ENCODE data around the gene MCF2L. TPM values are rescaled to one million over a fixed set of nuclear protein-coding genes. Genes with fewer than 3 reads are reported as not detected.

MCF2L gene
- total RNA-seq, 2 experiments from 2014 or later, result 1.6 to 2.8 TPM

- CTCF ChIA-PET, result no interaction called here
- no peak overlapping the region for H3K27ac Mint-ChIP-seq
- H3K4me3 Mint-ChIP-seq, result no peak overlapping the region
- no peak for ATAC-seq
- peaks cover 2% of the 10 kb centered on the region for H3K36me3 Mint-ChIP-seq
- H3K27me3 Mint-ChIP-seq, result peaks cover 22% of the 10 kb centered on the region
- DNase-seq, result no peak
- H3K9me3 Mint-ChIP-seq (ENCODE audit: low read depth), result no peaks in the 10 kb centered on the region
- peaks cover 11% of the 10 kb centered on the region for H3K4me1 Mint-ChIP-seq
Observed at GRCh38 chr13:112973577-112973951, 4.5 kb downstream of the MCF2L start.

DNA sequence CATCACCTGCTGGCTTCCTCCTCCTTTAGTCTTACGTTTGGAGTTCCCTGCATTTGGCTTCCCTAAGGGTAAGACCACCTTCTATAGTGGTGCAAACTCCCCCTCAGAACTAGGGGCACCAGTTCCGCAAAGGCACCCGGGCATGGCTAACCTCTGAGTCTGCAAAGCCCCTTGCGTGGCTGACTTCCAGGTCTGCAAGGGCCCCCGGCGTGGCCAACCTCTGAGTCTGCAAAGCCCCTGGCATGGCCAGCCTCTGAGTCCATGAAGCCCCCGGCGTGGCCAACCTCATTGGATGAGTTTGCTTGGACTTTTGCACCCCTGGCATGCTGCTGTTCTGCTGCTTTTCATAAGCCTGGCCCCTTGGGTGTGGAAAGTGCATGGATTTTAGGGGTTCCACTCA is 5.1 kb downstream of the MCF2L start:
- peaks cover 22% of the 10 kb centered on the region for H3K27me3 Mint-ChIP-seq
- H3K4me3 Mint-ChIP-seq, result no peak overlapping the region
- no peaks in the 10 kb centered on the region for H3K9me3 Mint-ChIP-seq (ENCODE audit: low read depth)
- no peak for ATAC-seq
- H3K4me1 Mint-ChIP-seq, result peaks cover 11% of the 10 kb centered on the region
- H3K36me3 Mint-ChIP-seq, result peaks cover 2% of the 10 kb centered on the region
- DNase-seq, result no peak
- CTCF ChIA-PET, result no interaction called here
- H3K27ac Mint-ChIP-seq, result no peak overlapping the region

DNA sequence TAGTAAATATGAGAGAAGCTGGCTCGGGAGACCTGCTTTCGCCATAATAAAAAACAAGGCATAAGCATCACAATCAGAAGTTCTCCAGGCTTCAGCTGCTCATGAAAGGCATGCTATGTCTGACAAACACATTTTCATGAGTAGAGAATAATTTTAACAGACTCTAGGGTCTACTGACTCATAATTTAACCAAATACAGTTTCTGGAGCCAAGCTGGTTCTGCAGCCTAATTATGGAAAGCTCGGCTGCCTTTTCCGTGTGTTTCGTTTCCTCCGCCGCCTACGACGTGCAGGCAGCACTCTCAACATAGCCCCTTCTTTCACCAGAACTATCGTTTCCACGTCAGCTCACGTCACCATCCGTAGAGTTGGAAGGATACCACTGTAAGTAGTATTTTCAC is 5.7 kb downstream of the MCF2L start:
- Mint-ChIP-seq H3K4me3 (no peak overlapping the region), H3K36me3 (no peaks in the 10 kb centered on the region), H3K9me3 (ENCODE audit: low read depth) (no peaks in the 10 kb centered on the region), H3K27me3 (peaks cover 16% of the 10 kb centered on the region), H3K27ac (no peak overlapping the region), H3K4me1 (peaks cover 6% of the 10 kb centered on the region)
- CTCF ChIA-PET, result no interaction called here
- DNase-seq, result no peak
- ATAC-seq, result no peak

- no peak overlapping the region for H3K27ac Mint-ChIP-seq
- DNase-seq (no peak), ATAC-seq (no peak)
- H3K9me3 Mint-ChIP-seq (ENCODE audit: low read depth), result no peaks in the 10 kb centered on the region
- CTCF ChIA-PET, result no interaction called here
- H3K4me1 Mint-ChIP-seq, result no peaks in the 10 kb centered on the region
- H3K27me3 Mint-ChIP-seq, result peaks cover 10% of the 10 kb centered on the region
- no peaks in the 10 kb centered on the region for H3K36me3 Mint-ChIP-seq
- H3K4me3 Mint-ChIP-seq, result no peak overlapping the region
Observed at GRCh38 chr13:112975401-112975939, 6.5 kb downstream of the MCF2L start.

GRCh38 chr13:112976526-112976925 is 7.5 kb downstream of the MCF2L start:
- DNase-seq, result no peak
- no peaks in the 10 kb centered on the region for H3K9me3 Mint-ChIP-seq (ENCODE audit: low read depth)
- H3K27me3 Mint-ChIP-seq, result peaks cover 5% of the 10 kb centered on the region
- no peak overlapping the region for H3K4me3 Mint-ChIP-seq
- no peak overlapping the region for H3K27ac Mint-ChIP-seq
- CTCF ChIA-PET, result no interaction called here
- H3K4me1 Mint-ChIP-seq, result no peaks in the 10 kb centered on the region
- no peak for ATAC-seq
- H3K36me3 Mint-ChIP-seq, result no peaks in the 10 kb centered on the region

DNA sequence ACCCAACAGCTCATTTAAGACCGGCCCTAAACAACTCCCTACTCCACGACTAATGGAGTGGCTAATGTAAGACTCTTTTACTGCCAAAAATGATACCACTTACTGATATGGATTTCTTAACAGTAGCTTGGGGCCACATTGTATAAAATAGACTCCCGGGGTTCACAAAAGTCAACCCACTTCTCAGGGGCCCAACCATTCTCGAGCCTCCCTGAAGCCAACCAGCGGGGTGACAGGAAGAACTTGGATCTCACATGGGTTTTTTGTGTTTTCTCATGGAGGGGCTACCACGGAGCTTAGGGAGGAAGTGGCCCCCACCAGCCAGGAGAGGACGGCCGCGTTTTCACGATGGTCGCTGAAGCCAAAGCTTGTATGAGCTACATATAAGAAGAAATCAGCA is 8.1 kb downstream of the MCF2L start:
- CTCF ChIA-PET, result no interaction called here
- ATAC-seq, result no peak
- Mint-ChIP-seq H3K36me3 (no peaks in the 10 kb centered on the region), H3K9me3 (ENCODE audit: low read depth) (no peaks in the 10 kb centered on the region), H3K4me1 (no peaks in the 10 kb centered on the region), H3K4me3 (no peak overlapping the region), H3K27ac (no peak overlapping the region), H3K27me3 (peaks cover 2% of the 10 kb centered on the region)
- DNase-seq, result no peak

DNA sequence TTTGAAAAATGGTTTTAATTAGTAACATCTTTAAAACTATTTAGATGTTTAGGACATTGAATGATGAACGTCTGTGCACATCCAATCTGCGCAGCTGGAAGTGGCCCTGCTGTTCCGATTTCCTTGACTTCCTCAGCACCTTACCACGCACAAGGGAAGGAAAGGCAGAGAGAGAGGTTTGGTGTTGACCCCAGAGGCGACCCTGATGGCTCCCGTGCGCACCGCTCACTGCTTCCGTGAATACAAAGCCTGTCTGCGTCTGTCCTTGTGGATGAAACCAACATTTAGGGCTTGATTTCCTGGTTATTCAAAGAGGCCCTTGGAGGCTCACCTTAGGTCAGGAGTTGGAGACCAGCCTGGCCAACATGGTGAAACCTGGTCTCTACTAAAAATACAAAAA is 8.5 kb downstream of the MCF2L start:
- CTCF ChIA-PET, result interaction anchor here (1.0 kb wide), 1 partner anchor 35 kb away, joined by 3 read pairs; no protein-coding TSS in a partner anchor
- no peak for ATAC-seq
- H3K9me3 Mint-ChIP-seq (ENCODE audit: low read depth), result no peaks in the 10 kb centered on the region

GRCh38 chr13:112978561-112979405 is 9.8 kb downstream of the MCF2L start:
- H3K36me3 Mint-ChIP-seq, result no peaks in the 10 kb centered on the region
- DNase-seq (no peak), ATAC-seq (no peak)
- CTCF ChIA-PET, result interaction anchor here (0.6 kb wide), 1 partner anchor 28 kb away, joined by 3 read pairs; no protein-coding TSS in a partner anchor
- H3K4me3 Mint-ChIP-seq, result no peak overlapping the region
- no peaks in the 10 kb centered on the region for H3K4me1 Mint-ChIP-seq
- no peaks in the 10 kb centered on the region for H3K9me3 Mint-ChIP-seq (ENCODE audit: low read depth)
- H3K27me3 Mint-ChIP-seq, result peaks cover 2% of the 10 kb centered on the region
- no peak overlapping the region for H3K27ac Mint-ChIP-seq

More for the DNA sequence above, 8.5 kb downstream of the MCF2L start:
- Mint-ChIP-seq H3K27ac (no peak overlapping the region), H3K4me1 (no peaks in the 10 kb centered on the region), H3K27me3 (peaks cover 2% of the 10 kb centered on the region), H3K36me3 (no peaks in the 10 kb centered on the region), H3K4me3 (no peak overlapping the region)
- no peak for DNase-seq

DNA sequence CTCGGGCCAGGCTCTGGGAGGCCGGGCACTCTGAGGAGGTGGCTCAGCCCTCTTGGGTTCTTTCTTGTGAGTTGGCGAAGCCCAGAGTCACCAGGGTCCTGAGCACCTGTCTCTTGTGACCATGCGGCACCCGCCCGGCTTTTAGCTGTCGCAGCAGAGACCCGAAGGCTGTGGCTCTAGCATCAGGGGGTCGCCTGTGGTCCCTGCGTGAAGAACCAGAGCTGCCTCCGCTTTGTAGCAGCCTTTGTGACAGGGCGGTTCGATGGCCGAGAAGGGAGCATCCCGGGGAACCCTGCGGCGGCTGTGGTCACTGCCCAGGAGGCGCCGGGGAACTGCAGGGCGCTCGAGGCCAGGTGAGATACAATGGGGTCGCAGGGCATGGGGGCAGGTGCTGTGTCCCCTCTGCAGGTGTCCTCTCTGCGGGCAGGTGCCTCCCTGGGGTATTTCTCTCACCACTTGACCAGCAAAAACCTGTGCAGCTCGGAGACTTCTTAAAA is 10.4 kb downstream of the MCF2L start:
- ATAC-seq (no peak), DNase-seq (no peak)
- Mint-ChIP-seq H3K9me3 (ENCODE audit: low read depth) (no peaks in the 10 kb centered on the region), H3K27me3 (peaks cover 2% of the 10 kb centered on the region), H3K27ac (no peak overlapping the region), H3K4me3 (no peak overlapping the region), H3K36me3 (no peaks in the 10 kb centered on the region), H3K4me1 (no peaks in the 10 kb centered on the region)
- CTCF ChIA-PET, result no interaction called here

- no peak overlapping the region for H3K4me3 Mint-ChIP-seq
- DNase-seq (no peak), ATAC-seq (no peak)
- no peak overlapping the region for H3K27ac Mint-ChIP-seq
- H3K9me3 Mint-ChIP-seq (ENCODE audit: low read depth), result no peaks in the 10 kb centered on the region
- peaks cover 2% of the 10 kb centered on the region for H3K27me3 Mint-ChIP-seq
- no peaks in the 10 kb centered on the region for H3K36me3 Mint-ChIP-seq
- no peaks in the 10 kb centered on the region for H3K4me1 Mint-ChIP-seq
- CTCF ChIA-PET, result no interaction called here
Observed at GRCh38 chr13:112980434-112980833, 11.4 kb downstream of the MCF2L start.

DNA sequence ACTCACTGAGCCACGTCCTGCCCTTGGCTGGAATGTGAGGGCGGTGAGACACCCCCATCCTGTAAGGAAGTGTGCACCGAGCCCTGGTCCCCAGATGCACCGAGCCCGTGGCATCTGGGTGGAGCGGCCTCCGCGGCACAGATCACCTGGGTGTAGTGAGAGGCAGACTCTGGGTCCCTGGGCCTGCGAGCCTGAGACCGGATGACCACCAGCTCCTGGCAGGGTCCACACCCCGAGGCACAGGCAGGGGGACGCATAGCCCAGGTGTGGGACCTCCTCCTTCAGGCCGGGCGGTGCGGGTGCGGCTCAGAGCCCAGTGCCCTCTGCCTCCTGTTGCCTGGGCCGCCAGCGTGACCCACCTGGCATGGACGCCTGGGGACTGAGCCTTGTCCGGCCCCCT is 12.4 kb downstream of the MCF2L start:
- DNase-seq (no peak), ATAC-seq (no peak)
- Mint-ChIP-seq H3K27ac (no peak overlapping the region), H3K4me1 (no peaks in the 10 kb centered on the region), H3K4me3 (no peak overlapping the region), H3K36me3 (no peaks in the 10 kb centered on the region), H3K9me3 (ENCODE audit: low read depth) (no peaks in the 10 kb centered on the region), H3K27me3 (peaks cover 2% of the 10 kb centered on the region)
- CTCF ChIA-PET, result no interaction called here

DNA sequence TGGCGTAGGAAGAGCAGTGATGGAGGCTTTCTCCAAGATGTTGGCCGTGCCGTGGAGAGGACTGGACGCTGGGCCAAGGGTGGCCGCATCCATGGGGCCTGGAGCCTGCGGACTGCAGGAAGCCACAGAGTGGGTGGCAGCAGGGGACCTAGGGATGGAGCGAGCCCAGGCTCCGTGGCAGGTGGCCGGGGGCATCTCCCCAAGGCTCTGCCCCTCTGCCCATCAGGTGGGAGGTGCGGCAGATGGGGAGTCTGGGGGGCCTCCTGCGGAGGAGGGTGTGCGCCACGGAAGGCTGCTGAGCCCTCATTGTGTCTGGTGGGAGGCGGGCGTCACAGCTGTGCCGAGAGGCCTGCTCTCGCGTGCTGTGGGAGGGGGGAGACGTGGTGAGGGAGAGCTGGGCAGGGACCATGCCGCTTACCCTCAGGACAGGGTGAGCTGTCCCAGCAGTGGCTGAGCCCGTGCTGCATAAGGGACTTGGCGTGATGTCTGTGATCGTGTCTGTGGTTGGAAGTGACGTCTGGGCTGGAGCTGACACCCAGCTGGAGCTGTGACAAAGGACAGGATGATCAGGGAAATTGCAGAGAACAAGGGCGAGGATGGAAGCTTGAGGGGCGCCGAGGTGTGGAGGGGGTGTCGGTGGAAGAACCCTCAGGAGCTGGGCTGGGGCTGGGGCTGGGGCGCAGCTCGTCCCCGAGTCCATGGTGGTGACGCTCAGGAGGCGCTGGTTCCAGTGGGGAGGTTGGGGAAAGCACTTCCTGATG is 13.4 kb downstream of the MCF2L start:
- CTCF ChIA-PET, result no interaction called here
- no peak overlapping the region for H3K27ac Mint-ChIP-seq
- no peaks in the 10 kb centered on the region for H3K4me1 Mint-ChIP-seq
- no peak overlapping the region for H3K4me3 Mint-ChIP-seq
- DNase-seq (no peak), ATAC-seq (no peak)
- H3K27me3 Mint-ChIP-seq, result peaks cover 2% of the 10 kb centered on the region
- H3K36me3 Mint-ChIP-seq, result no peaks in the 10 kb centered on the region
- H3K9me3 Mint-ChIP-seq (ENCODE audit: low read depth), result no peaks in the 10 kb centered on the region

DNA sequence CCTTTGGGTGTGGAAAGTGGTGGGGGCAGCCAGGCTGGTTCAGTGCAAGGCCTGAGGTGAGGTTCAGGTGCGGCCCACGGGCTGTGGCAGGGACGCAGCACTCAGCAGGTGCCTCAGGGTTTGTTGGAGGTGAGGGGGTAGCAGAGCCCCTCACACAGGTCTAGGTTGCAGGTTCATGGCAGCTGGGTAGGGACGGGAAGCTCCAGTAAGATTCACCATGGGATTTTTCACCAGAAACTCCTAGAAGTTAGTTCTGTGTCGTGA is 14.0 kb downstream of the MCF2L start:
- H3K27me3 Mint-ChIP-seq, result peaks cover 2% of the 10 kb centered on the region
- DNase-seq (no peak), ATAC-seq (no peak)
- H3K4me1 Mint-ChIP-seq, result no peaks in the 10 kb centered on the region
- H3K9me3 Mint-ChIP-seq (ENCODE audit: low read depth), result no peaks in the 10 kb centered on the region
- no peak overlapping the region for H3K4me3 Mint-ChIP-seq
- H3K27ac Mint-ChIP-seq, result no peak overlapping the region
- CTCF ChIA-PET, result no interaction called here
- no peaks in the 10 kb centered on the region for H3K36me3 Mint-ChIP-seq
